Esophagus squamous epithelium (tissue), 4 donors: Measurements from ENCODE around the gene ERG.

Experiments
- CTCF ChIP-seq, 6 experiments: fragments of 450-650 bp in 4 of 6; fragments of 200-600 bp in 2 of 6; sonication (generic) in 2 of 6; IDR thresholded peaks; one replicate each; pipeline ENCODE4 v1.5.1; 2016 to 2019; ENCODE audit warnings: antibody characterized with exemption in 6 of 6, mild to moderate bottlenecking in 4 of 6, moderate library complexity in 4 of 6
- POLR2A ChIP-seq, 4 donors: fragments of 450-650 bp; IDR thresholded peaks; one replicate each; pipeline ENCODE4 v1.6.1; 2017; ENCODE audit warnings: antibody characterized with exemption in 4 of 4, mild to moderate bottlenecking in 4 of 4, moderate library complexity in 3 of 4

GRCh38 chr21:38355992-38356781, 142.1 kb downstream of the ERG start:
- TF ChIP-seq POLR2A (IDR thresholded peaks at IDR 0.05) (no peak), CTCF (IDR thresholded peaks at IDR 0.05) (peak; percentile 81 to 98 (median 94))
